ENCODE results near the gene PCBD2. TPM values are rescaled to one million over a fixed set of nuclear protein-coding genes. Genes with fewer than 3 reads are reported as not detected.
A peak's percentile ranks its signal among the peaks of the same experiment; 100 is the strongest.

Gene PCBD2
- polyA plus RNA-seq, 2 of the 4 experiments (the other 2 are of a cell fraction) = 9.5 to 13.6 TPM

DNA sequence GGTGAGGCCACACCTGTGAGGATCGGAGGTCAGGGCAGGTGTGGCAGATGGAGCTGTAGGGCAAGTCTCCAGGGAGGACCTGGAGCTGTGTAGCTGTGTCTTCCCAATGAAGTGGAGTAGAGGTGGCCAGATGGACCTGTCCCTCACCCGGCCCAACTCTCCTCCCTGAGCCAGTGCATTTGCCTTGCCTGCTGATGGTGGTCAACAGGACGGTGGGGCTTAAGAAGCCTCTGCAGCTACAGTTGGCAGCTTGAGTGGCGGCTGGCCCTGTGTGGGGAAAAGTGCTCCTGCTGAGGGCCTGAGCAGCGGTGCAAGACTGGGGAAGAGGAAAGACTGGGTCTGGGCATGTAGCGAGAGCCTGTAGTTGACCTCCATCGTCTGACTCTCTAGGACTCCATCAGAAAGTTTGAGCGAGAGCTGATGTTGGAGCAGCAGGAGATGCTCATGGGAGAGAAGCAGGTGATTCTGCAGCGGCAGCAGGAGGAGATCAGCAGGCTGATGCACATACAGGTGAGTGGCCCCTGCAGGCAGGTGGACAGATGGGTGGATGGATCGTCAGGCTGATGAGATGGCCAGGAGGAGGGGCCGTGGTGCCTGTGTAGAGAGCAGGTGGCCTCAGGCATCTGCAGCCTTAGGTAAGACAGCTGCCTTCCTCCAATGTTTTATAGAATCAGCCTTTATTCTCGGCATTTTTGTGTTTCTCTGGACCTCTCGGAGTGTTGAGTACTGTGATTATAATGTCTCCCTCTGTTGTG is 104.2 kb downstream of the PCBD2 start:
- TF ChIP-seq PBX3 (IDR thresholded peaks at IDR 0.05) (no peak), USF2 (IDR thresholded peaks at IDR 0.05) (no peak)
- ChIA-PET POLR2A (no interaction called here), CTCF (interaction anchor here (5.6 kb wide), 1 partner anchor 182 kb away, joined by 29 read pairs; no protein-coding TSS in a partner anchor)
- no peak overlapping the region for H3K4me3 ChIP-seq
- H3K4me2 ChIP-seq = no peak overlapping the region
- no peaks in the 10 kb centered on the region for H3K4me1 ChIP-seq
- no peak overlapping the region for H3K27ac ChIP-seq
- H3K9me3 ChIP-seq = no peaks in the 10 kb centered on the region
- no peak for DNase-seq (ENCODE audit: low read depth in 1 of 2, low spot score in 1 of 2)
- FAIRE-seq = no peak
- ATAC-seq = no peak
- whole genome bisulfite sequencing (ENCODE audit: missing lambda C conversion rate) = 85% methylated on average over 12 of the region's 13 CpGs

DNA sequence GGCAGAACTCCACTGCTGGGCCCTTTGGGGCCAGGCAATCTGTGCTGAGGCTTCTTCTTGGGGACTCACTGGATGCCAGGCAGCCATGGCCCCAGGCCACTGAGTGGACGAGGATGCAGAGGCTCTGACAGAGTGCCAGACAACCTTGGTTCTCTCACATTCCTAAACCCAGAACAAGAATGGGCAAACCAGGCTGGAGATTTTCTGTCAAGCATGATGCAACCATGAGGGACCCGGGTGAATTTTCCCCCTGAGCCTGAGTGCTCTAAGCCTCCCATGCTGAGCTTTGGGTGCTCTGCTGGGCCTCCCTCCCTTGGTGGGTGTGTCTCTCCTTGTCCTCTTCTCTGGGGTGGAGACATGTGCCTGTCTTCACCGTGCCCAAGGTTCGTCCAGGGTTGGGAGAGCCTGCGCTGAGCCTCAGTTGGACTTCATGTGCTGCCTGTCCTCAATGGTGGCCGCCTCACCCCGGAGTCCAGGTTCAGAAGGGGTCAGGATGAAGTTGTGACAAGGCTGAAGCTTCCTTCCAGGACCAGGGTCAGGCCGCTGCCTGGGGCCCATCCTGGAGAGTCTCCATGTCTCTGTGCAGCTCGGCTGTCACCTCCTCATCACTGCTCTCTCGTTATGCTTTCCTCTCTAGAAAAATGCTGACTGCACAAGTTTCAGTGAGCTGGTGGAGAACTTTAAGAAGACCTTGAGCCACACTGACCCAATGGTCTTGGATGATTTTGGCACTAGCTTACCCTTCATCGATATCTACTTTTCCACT is 105.0 kb downstream of the PCBD2 start:
- H3K27ac ChIP-seq = no peak overlapping the region
- TF ChIP-seq NPAS2 (CRISPR knock-in tag; IDR thresholded peaks at IDR 0.05; ENCODE audit: borderline replicate concordance) (no peak), FOSB (CRISPR knock-in tag; IDR thresholded peaks at IDR 0.05) (no peak), FOSL2 (IDR thresholded peaks at IDR 0.05) (no peak), FOSL2 (CRISPR knock-in tag; IDR thresholded peaks at IDR 0.05) (no peak), MAFK (IDR thresholded peaks at IDR 0.05; ENCODE audit: partially characterized antibody) (peak; percentile 96)
- FAIRE-seq (no peak), DNase-seq (ENCODE audit: low read depth in 1 of 2, low spot score in 1 of 2) (no peak), ATAC-seq (no peak)
- ChIA-PET CTCF (interaction anchor here (0.9 to 5.6 kb wide), 5 partner anchors 104 to 181 kb away, joined by 3 to 29 read pairs (median 3); partner anchors contain the start of gene PCBD2), POLR2A (no interaction called here)
- no peak overlapping the region for H3K4me2 ChIP-seq
- no peak overlapping the region for H3K4me3 ChIP-seq
- no peaks in the 10 kb centered on the region for H3K4me1 ChIP-seq
- no peaks in the 10 kb centered on the region for H3K9me3 ChIP-seq
- WGBS (ENCODE audit: missing lambda C conversion rate) = 87% methylated on average over 7 of the region's 11 CpGs

GRCh38 chr5:135010502-135011354 is 105.8 kb downstream of the PCBD2 start:
- 86% methylated on average over 3 of the region's 3 CpGs for WGBS (ENCODE audit: missing lambda C conversion rate)
- no peak overlapping the region for H3K27ac ChIP-seq
- H3K4me2 ChIP-seq = no peak overlapping the region
- ChIA-PET CTCF (interaction anchor here (0.9 to 5.6 kb wide), 9 partner anchors 103 to 452 kb away, joined by 3 to 29 read pairs (median 3); partner anchors contain the start of gene PCBD2), POLR2A (no interaction called here)
- peak in 1 of 2 experiments; percentile 67; a peak in 3 of 6 replicates for ATAC-seq
- H3K4me1 ChIP-seq = no peaks in the 10 kb centered on the region
- DNase-seq (ENCODE audit: low read depth in 1 of 2, low spot score in 1 of 2) = no peak
- no peak overlapping the region for H3K4me3 ChIP-seq
- no peak for FAIRE-seq
- no peaks in the 10 kb centered on the region for H3K9me3 ChIP-seq
- TF ChIP-seq CHD4 (IDR thresholded peaks at IDR 0.05; ENCODE audit: borderline replicate concordance) = no peak
- peak; percentile 44 to 47; a peak in 4 of 5 replicates for TF ChIP-seq RAD21 (conservative IDR thresholded peaks at IDR 0.05 in 1 of 2, IDR thresholded peaks at IDR 0.05 in 1 of 2)
- no peak for TF ChIP-seq TFCP2L1 (CRISPR knock-in tag; IDR thresholded peaks at IDR 0.05)
- no peak for TF ChIP-seq ESRRA (IDR thresholded peaks at IDR 0.05; ENCODE audit: borderline replicate concordance, low read length)
- peak; percentile 43 for TF ChIP-seq SMC3 (IDR thresholded peaks at IDR 0.05)
- TF ChIP-seq RNF2 (IDR thresholded peaks at IDR 0.05; ENCODE audit: borderline replicate concordance, low read depth) = no peak
- TF ChIP-seq, protein P1, sequence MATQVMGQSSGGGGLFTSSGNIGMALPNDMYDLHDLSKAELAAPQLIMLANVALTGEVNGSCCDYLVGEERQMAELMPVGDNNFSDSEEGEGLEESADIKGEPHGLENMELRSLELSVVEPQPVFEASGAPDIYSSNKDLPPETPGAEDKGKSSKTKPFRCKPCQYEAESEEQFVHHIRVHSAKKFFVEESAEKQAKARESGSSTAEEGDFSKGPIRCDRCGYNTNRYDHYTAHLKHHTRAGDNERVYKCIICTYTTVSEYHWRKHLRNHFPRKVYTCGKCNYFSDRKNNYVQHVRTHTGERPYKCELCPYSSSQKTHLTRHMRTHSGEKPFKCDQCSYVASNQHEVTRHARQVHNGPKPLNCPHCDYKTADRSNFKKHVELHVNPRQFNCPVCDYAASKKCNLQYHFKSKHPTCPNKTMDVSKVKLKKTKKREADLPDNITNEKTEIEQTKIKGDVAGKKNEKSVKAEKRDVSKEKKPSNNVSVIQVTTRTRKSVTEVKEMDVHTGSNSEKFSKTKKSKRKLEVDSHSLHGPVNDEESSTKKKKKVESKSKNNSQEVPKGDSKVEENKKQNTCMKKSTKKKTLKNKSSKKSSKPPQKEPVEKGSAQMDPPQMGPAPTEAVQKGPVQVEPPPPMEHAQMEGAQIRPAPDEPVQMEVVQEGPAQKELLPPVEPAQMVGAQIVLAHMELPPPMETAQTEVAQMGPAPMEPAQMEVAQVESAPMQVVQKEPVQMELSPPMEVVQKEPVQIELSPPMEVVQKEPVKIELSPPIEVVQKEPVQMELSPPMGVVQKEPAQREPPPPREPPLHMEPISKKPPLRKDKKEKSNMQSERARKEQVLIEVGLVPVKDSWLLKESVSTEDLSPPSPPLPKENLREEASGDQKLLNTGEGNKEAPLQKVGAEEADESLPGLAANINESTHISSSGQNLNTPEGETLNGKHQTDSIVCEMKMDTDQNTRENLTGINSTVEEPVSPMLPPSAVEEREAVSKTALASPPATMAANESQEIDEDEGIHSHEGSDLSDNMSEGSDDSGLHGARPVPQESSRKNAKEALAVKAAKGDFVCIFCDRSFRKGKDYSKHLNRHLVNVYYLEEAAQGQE (IDR thresholded peaks at IDR 0.05) = no peak
- TF ChIP-seq NFE2L2 (conservative IDR thresholded peaks at IDR 0.05; ENCODE audit: low read length) = no peak
- no peak for TF ChIP-seq KDM5A (IDR thresholded peaks at IDR 0.05)
- TF ChIP-seq HMGXB4 (CRISPR knock-in tag; IDR thresholded peaks at IDR 0.05; ENCODE audit: borderline replicate concordance) = no peak
- no peak for TF ChIP-seq HOXB13 (CRISPR knock-in tag; IDR thresholded peaks at IDR 0.05; ENCODE audit: low read depth)
- TF ChIP-seq, protein P2, sequence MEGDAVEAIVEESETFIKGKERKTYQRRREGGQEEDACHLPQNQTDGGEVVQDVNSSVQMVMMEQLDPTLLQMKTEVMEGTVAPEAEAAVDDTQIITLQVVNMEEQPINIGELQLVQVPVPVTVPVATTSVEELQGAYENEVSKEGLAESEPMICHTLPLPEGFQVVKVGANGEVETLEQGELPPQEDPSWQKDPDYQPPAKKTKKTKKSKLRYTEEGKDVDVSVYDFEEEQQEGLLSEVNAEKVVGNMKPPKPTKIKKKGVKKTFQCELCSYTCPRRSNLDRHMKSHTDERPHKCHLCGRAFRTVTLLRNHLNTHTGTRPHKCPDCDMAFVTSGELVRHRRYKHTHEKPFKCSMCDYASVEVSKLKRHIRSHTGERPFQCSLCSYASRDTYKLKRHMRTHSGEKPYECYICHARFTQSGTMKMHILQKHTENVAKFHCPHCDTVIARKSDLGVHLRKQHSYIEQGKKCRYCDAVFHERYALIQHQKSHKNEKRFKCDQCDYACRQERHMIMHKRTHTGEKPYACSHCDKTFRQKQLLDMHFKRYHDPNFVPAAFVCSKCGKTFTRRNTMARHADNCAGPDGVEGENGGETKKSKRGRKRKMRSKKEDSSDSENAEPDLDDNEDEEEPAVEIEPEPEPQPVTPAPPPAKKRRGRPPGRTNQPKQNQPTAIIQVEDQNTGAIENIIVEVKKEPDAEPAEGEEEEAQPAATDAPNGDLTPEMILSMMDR (IDR thresholded peaks at IDR 0.05) = peak; percentile 24; the same call in 1 of the 3 replicates

Measured in A549 (cell line).